Retinal pigment epithelial cell (primary cell): Measurements from ENCODE around the gene PROB1.
"Not testable (repeated sequence)": the region's sequence is repeated elsewhere in the genome, so short reads cannot be mapped to it uniquely, and the experiment has no call there.

Experiments used
- DNase-seq: peaks from one replicate; pipeline ENCODE4 v3.0.0-alpha.2; 2010; ENCODE audit warnings: low read depth
- H3K4me3 ChIP-seq: 2 replicates; pipeline ENCODE4 v1.5.1; 2011; ENCODE audit warnings: mild to moderate bottlenecking, low read length, control low read depth, moderate library complexity
- CTCF ChIP-seq: conservative IDR thresholded peaks from 2 replicates; pipeline ENCODE4 v1.5.1; 2011; ENCODE audit warnings: low read depth, low read length, control low read depth, inconsistent platforms

PROB1 gene

GRCh38 chr5:139360384-139360783 lies 34.5 kb downstream of the PROB1 start:
- no peak overlapping the region for H3K4me3 ChIP-seq
- no peak for DNase-seq
- TF ChIP-seq CTCF: no peak

- no peak for TF ChIP-seq CTCF
- no peak overlapping the region for H3K4me3 ChIP-seq
- no peak for DNase-seq
Measured at GRCh38 chr5:139358064-139358463, 36.8 kb downstream of the PROB1 start.

- DNase-seq, H3K4me3 ChIP-seq: not testable (repeated sequence)
Measured at GRCh38 chr5:139355900-139356299, 39.0 kb downstream of the PROB1 start.

- TF ChIP-seq CTCF: no peak
- no peak for DNase-seq
- no peak overlapping the region for H3K4me3 ChIP-seq
Measured at GRCh38 chr5:139354186-139354585, 40.7 kb downstream of the PROB1 start.

GRCh38 chr5:139347863-139348262 lies 47.0 kb downstream of the PROB1 start:
- DNase-seq, H3K4me3 ChIP-seq: not testable (repeated sequence)

- DNase-seq, H3K4me3 ChIP-seq: not testable (repeated sequence)
Measured at GRCh38 chr5:139345442-139345841, 49.5 kb downstream of the PROB1 start.

- no peak for TF ChIP-seq CTCF
- H3K4me3 ChIP-seq: no peak overlapping the region
- DNase-seq: no peak
Measured at GRCh38 chr5:139344177-139344576, 50.7 kb downstream of the PROB1 start.

- H3K4me3 ChIP-seq: peak overlapping the region; percentile 97
- DNase-seq: no peak
- no peak for TF ChIP-seq CTCF
Measured at GRCh38 chr5:139343476-139343875, 51.4 kb downstream of the PROB1 start.

- no peak for TF ChIP-seq CTCF
- H3K4me3 ChIP-seq: peak overlapping the region; percentile 97
- DNase-seq: no peak
Measured at GRCh38 chr5:139342423-139342723, 52.5 kb downstream of the PROB1 start.
